SK-N-SH treated with all-trans-retinoic acid at 6 μM for 48 hours (cell line): ENCODE results near the gene ARHGAP44.

Experiments used
- CSDC2 ChIP-seq: fragments of 250-450 bp; sonication (Bioruptor Pico); IDR thresholded peaks from 2 replicates; pipeline ENCODE4 v1.5.0; 2020; ENCODE audit warnings: mild to moderate bottlenecking, moderate library complexity
- ESRRG ChIP-seq: fragments of 250-450 bp; sonication (Bioruptor Pico); IDR thresholded peaks from 2 replicates; pipeline ENCODE4 v1.6.1; 2021; ENCODE audit warnings: mild to moderate bottlenecking
- ISL1 ChIP-seq: fragments of 250-450 bp; sonication (Bioruptor Pico); IDR thresholded peaks from 2 replicates; pipeline ENCODE4 v2.1.2; 2022; ENCODE audit warnings: mild to moderate bottlenecking, moderate library complexity
- OSR1 ChIP-seq: fragments of 250-450 bp; sonication (Bioruptor Pico); IDR thresholded peaks from 2 replicates; pipeline ENCODE4 v1.8.0; 2022; ENCODE audit warnings: moderate library complexity, mild to moderate bottlenecking, inconsistent platforms
- PPARA ChIP-seq: fragments of 250-450 bp; sonication (Bioruptor Pico); IDR thresholded peaks from 2 replicates; pipeline ENCODE4 v1.5.0; 2020; ENCODE audit warnings: mild to moderate bottlenecking, borderline replicate concordance
- RARB ChIP-seq: fragments of 250-450 bp; sonication (Bioruptor Pico); IDR thresholded peaks from 2 replicates; pipeline ENCODE4 v1.8.0; 2021; ENCODE audit warnings: mild to moderate bottlenecking, moderate library complexity
- SNAI2 ChIP-seq: fragments of 250-450 bp; sonication (Bioruptor Pico); IDR thresholded peaks from 2 replicates; pipeline ENCODE4 v1.5.0; 2020; ENCODE audit warnings: mild to moderate bottlenecking, moderate library complexity
- ZFP3 ChIP-seq: fragments of 250-450 bp; sonication (Bioruptor Pico); IDR thresholded peaks from 2 replicates; pipeline ENCODE4 v1.5.0; 2020; ENCODE audit warnings: mild to moderate bottlenecking, moderate library complexity
- ZFP30 ChIP-seq: fragments of 450-650 bp; formaldehyde crosslinking; IDR thresholded peaks from 2 replicates; pipeline ENCODE4 v1.5.0; 2022; ENCODE audit warnings: mild to moderate bottlenecking, moderate library complexity
- ZNF565 ChIP-seq: fragments of 450-650 bp; formaldehyde crosslinking; conservative IDR thresholded peaks from 2 replicates; pipeline ENCODE4 v1.5.0; 2020; ENCODE audit warnings: low read depth, mild to moderate bottlenecking, moderate library complexity
- ZNF70 ChIP-seq: fragments of 450-650 bp; formaldehyde crosslinking; IDR thresholded peaks from 2 replicates; pipeline ENCODE4 v1.5.0; 2020; ENCODE audit warnings: mild to moderate bottlenecking, moderate library complexity
- TF ChIP-seq, protein P1 (sequence below): fragments of 250-450 bp; sonication (Bioruptor Pico); IDR thresholded peaks from 2 replicates; pipeline ENCODE4 v1.8.0; 2020; ENCODE audit warnings: mild to moderate bottlenecking, moderate library complexity, borderline replicate concordance
- TF ChIP-seq, protein P2 (sequence below): fragments of 250-450 bp; sonication (Bioruptor Pico); IDR thresholded peaks from 2 replicates; pipeline ENCODE4 v1.8.0; 2021; ENCODE audit warnings: low read depth, mild to moderate bottlenecking, moderate library complexity, borderline replicate concordance
- TF ChIP-seq, protein P3 (sequence below): fragments of 250-450 bp; sonication (Bioruptor Pico); IDR thresholded peaks from 2 replicates; pipeline ENCODE4 v1.5.0; 2020; ENCODE audit warnings: mild to moderate bottlenecking, moderate library complexity

DNA sequence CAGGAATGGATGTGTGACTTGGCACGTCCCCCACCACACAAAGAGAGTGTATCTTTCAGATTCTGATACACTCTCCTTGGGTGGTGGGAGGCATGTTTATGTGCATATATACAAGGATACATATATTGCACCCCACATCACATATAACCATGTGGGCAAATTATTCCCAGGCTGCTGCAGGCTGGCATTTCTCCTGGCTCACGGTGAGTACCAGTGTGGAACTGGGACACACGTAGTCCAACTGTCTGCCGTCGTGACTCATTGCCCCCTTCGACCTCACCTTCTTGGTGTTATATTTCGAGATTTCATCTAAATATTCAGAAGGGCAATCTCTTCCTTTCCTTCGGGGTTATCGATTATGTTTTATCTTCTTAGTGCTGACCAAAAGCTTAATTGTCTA, 24.4 kb downstream of the ARHGAP44 start:
- TF ChIP-seq, protein P1, sequence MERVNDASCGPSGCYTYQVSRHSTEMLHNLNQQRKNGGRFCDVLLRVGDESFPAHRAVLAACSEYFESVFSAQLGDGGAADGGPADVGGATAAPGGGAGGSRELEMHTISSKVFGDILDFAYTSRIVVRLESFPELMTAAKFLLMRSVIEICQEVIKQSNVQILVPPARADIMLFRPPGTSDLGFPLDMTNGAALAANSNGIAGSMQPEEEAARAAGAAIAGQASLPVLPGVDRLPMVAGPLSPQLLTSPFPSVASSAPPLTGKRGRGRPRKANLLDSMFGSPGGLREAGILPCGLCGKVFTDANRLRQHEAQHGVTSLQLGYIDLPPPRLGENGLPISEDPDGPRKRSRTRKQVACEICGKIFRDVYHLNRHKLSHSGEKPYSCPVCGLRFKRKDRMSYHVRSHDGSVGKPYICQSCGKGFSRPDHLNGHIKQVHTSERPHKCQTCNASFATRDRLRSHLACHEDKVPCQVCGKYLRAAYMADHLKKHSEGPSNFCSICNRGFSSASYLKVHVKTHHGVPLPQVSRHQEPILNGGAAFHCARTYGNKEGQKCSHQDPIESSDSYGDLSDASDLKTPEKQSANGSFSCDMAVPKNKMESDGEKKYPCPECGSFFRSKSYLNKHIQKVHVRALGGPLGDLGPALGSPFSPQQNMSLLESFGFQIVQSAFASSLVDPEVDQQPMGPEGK, result no peak
- TF ChIP-seq ZNF565 (CRISPR knock-in tag) (no peak), ZFP30 (CRISPR knock-in tag) (no peak), CSDC2 (CRISPR knock-in tag) (no peak), OSR1 (CRISPR knock-in tag) (no peak), ISL1 (CRISPR knock-in tag) (no peak), SNAI2 (CRISPR knock-in tag) (no peak), ZFP3 (no peak), ZNF70 (CRISPR knock-in tag) (no peak), PPARA (CRISPR knock-in tag) (no peak), ESRRG (CRISPR knock-in tag) (no peak), RARB (CRISPR knock-in tag) (no peak)
- TF ChIP-seq, protein P2, sequence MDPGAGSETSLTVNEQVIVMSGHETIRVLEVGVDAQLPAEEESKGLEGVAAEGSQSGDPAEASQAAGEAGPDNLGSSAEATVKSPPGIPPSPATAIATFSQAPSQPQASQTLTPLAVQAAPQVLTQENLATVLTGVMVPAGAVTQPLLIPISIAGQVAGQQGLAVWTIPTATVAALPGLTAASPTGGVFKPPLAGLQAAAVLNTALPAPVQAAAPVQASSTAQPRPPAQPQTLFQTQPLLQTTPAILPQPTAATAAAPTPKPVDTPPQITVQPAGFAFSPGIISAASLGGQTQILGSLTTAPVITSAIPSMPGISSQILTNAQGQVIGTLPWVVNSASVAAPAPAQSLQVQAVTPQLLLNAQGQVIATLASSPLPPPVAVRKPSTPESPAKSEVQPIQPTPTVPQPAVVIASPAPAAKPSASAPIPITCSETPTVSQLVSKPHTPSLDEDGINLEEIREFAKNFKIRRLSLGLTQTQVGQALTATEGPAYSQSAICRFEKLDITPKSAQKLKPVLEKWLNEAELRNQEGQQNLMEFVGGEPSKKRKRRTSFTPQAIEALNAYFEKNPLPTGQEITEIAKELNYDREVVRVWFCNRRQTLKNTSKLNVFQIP (CRISPR knock-in tag), result no peak
- TF ChIP-seq, protein P3, sequence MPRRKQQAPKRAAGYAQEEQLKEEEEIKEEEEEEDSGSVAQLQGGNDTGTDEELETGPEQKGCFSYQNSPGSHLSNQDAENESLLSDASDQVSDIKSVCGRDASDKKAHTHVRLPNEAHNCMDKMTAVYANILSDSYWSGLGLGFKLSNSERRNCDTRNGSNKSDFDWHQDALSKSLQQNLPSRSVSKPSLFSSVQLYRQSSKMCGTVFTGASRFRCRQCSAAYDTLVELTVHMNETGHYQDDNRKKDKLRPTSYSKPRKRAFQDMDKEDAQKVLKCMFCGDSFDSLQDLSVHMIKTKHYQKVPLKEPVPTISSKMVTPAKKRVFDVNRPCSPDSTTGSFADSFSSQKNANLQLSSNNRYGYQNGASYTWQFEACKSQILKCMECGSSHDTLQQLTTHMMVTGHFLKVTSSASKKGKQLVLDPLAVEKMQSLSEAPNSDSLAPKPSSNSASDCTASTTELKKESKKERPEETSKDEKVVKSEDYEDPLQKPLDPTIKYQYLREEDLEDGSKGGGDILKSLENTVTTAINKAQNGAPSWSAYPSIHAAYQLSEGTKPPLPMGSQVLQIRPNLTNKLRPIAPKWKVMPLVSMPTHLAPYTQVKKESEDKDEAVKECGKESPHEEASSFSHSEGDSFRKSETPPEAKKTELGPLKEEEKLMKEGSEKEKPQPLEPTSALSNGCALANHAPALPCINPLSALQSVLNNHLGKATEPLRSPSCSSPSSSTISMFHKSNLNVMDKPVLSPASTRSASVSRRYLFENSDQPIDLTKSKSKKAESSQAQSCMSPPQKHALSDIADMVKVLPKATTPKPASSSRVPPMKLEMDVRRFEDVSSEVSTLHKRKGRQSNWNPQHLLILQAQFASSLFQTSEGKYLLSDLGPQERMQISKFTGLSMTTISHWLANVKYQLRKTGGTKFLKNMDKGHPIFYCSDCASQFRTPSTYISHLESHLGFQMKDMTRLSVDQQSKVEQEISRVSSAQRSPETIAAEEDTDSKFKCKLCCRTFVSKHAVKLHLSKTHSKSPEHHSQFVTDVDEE (CRISPR knock-in tag), result no peak
